ENCODE measurements around the gene RPAP2.

RPAP2 gene

DNA sequence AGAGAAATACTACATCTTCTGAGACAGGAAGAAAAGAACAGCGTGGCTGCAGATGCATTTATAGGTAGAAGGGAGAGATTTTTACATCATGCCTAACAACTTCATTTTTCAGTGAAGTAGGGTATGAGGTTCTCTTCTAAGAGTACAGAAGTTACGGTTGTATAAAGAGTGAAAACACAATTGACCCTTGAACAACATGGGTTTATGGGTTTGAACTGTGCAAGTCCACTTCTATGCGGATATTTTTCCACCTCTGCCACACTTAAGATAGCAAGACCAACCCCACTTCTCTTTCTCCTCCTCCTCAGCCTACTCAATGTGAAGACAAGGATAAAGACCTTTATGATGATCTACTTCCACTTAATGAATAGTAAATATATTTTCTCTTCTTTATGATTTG is 64.5 kb downstream of the RPAP2 start:
- ATAC-seq: no peak
- TF ChIP-seq GLIS3 (CRISPR knock-in tag; IDR thresholded peaks at IDR 0.05): no peak
- TF ChIP-seq ZNF70 (CRISPR knock-in tag; IDR thresholded peaks at IDR 0.05): no peak
- no peak for TF ChIP-seq TOX (CRISPR knock-in tag; IDR thresholded peaks at IDR 0.05; ENCODE audit: borderline replicate concordance)
- no peak for TF ChIP-seq ISL1 (CRISPR knock-in tag; IDR thresholded peaks at IDR 0.05)
- no peak for TF ChIP-seq TCF4 (CRISPR knock-in tag; IDR thresholded peaks at IDR 0.05; ENCODE audit: borderline replicate concordance)
- TF ChIP-seq OSR1 (CRISPR knock-in tag; IDR thresholded peaks at IDR 0.05): no peak
- no peak for TF ChIP-seq ZC3H10 (CRISPR knock-in tag; IDR thresholded peaks at IDR 0.05)
- TF ChIP-seq ARNTL (CRISPR knock-in tag; IDR thresholded peaks at IDR 0.05; ENCODE audit: borderline replicate concordance, low read depth): no peak
- TF ChIP-seq BACH2 (CRISPR knock-in tag; IDR thresholded peaks at IDR 0.05; ENCODE audit: borderline replicate concordance): no peak
- TF ChIP-seq, protein P1, sequence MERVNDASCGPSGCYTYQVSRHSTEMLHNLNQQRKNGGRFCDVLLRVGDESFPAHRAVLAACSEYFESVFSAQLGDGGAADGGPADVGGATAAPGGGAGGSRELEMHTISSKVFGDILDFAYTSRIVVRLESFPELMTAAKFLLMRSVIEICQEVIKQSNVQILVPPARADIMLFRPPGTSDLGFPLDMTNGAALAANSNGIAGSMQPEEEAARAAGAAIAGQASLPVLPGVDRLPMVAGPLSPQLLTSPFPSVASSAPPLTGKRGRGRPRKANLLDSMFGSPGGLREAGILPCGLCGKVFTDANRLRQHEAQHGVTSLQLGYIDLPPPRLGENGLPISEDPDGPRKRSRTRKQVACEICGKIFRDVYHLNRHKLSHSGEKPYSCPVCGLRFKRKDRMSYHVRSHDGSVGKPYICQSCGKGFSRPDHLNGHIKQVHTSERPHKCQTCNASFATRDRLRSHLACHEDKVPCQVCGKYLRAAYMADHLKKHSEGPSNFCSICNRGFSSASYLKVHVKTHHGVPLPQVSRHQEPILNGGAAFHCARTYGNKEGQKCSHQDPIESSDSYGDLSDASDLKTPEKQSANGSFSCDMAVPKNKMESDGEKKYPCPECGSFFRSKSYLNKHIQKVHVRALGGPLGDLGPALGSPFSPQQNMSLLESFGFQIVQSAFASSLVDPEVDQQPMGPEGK (CRISPR knock-in tag; IDR thresholded peaks at IDR 0.05; ENCODE audit: borderline replicate concordance): no peak

DNA sequence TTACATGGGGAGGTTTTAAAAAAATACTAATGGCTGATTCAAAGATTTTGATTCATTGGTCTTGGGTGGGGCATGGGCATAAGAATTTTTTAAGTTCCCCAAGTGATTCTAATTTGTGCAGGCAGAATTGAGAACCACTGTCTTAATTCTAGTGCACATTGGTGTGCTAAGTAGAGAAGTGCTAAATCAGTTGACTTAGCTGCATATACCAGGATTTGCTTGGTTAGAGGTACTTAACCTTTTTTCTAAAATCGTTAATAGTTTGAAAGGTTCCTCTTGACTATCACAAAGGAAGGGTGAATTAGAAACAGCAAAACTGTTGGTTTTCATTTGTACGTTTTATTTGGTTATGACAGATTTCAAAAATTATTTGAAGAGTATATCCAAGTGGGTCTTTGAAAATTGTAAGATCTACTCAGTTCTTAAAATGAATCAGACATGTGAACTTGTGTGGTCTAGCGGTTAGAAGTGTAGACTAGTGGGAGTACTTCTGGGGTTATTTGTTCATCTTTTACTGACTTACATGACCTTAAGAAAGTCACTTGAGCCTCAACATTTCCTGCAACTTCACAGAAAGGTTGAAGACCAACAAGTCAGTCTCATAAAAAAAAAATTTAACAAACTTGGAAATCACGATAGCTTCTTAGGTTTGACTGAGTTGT is 66.7 kb downstream of the RPAP2 start:
- no peak for ATAC-seq
- TF ChIP-seq CSDC2 (CRISPR knock-in tag; IDR thresholded peaks at IDR 0.05): no peak
- no peak for TF ChIP-seq ZFP30 (CRISPR knock-in tag; IDR thresholded peaks at IDR 0.05)
- no peak for TF ChIP-seq TOX (CRISPR knock-in tag; IDR thresholded peaks at IDR 0.05; ENCODE audit: borderline replicate concordance)
- TF ChIP-seq, protein P1 (CRISPR knock-in tag; IDR thresholded peaks at IDR 0.05; ENCODE audit: borderline replicate concordance): no peak
- TF ChIP-seq ZC3H10 (CRISPR knock-in tag; IDR thresholded peaks at IDR 0.05): no peak
- TF ChIP-seq, protein P2, sequence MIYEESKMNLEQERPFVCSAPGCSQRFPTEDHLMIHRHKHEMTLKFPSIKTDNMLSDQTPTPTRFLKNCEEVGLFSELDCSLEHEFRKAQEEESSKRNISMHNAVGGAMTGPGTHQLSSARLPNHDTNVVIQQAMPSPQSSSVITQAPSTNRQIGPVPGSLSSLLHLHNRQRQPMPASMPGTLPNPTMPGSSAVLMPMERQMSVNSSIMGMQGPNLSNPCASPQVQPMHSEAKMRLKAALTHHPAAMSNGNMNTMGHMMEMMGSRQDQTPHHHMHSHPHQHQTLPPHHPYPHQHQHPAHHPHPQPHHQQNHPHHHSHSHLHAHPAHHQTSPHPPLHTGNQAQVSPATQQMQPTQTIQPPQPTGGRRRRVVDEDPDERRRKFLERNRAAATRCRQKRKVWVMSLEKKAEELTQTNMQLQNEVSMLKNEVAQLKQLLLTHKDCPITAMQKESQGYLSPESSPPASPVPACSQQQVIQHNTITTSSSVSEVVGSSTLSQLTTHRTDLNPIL (CRISPR knock-in tag; IDR thresholded peaks at IDR 0.05; ENCODE audit: low read depth): no peak
- no peak for TF ChIP-seq RARB (CRISPR knock-in tag; IDR thresholded peaks at IDR 0.05)
- TF ChIP-seq ZNF8 (CRISPR knock-in tag; IDR thresholded peaks at IDR 0.05): no peak
- TF ChIP-seq ISL1 (CRISPR knock-in tag; IDR thresholded peaks at IDR 0.05): no peak
- TF ChIP-seq, protein P3, sequence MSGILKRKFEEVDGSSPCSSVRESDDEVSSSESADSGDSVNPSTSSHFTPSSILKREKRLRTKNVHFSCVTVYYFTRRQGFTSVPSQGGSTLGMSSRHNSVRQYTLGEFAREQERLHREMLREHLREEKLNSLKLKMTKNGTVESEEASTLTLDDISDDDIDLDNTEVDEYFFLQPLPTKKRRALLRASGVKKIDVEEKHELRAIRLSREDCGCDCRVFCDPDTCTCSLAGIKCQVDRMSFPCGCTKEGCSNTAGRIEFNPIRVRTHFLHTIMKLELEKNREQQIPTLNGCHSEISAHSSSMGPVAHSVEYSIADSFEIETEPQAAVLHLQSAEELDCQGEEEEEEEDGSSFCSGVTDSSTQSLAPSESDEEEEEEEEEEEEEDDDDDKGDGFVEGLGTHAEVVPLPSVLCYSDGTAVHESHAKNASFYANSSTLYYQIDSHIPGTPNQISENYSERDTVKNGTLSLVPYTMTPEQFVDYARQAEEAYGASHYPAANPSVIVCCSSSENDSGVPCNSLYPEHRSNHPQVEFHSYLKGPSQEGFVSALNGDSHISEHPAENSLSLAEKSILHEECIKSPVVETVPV (CRISPR knock-in tag; IDR thresholded peaks at IDR 0.05): no peak
- TF ChIP-seq ESRRG (CRISPR knock-in tag; IDR thresholded peaks at IDR 0.05): no peak
- TF ChIP-seq TCF4 (CRISPR knock-in tag; IDR thresholded peaks at IDR 0.05; ENCODE audit: borderline replicate concordance): no peak

DNA sequence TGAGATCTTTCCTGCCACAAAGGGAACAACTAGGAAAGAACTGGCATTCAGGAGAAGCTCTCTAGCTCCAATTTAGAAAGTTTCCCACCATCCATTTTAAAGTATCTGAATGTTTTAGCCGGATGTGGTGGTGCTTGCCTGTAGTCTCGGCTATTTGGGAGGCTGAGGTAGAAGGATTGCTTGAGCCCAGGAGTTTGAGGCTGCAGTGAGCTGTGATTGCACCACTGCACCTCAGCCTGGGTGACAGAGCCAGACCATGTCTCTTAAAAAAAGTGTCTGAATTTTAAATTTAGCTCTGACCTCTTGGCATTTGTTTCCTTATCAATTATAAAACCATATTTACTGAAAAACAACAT is 67.2 kb downstream of the RPAP2 start:
- ATAC-seq: no peak
- TF ChIP-seq, protein P3 (CRISPR knock-in tag; IDR thresholded peaks at IDR 0.05): no peak
- no peak for TF ChIP-seq RARB (CRISPR knock-in tag; IDR thresholded peaks at IDR 0.05)
- no peak for TF ChIP-seq TCF4 (CRISPR knock-in tag; IDR thresholded peaks at IDR 0.05; ENCODE audit: borderline replicate concordance)
- TF ChIP-seq OSR1 (CRISPR knock-in tag; IDR thresholded peaks at IDR 0.05): no peak
- TF ChIP-seq ESRRG (CRISPR knock-in tag; IDR thresholded peaks at IDR 0.05): no peak
- no peak for TF ChIP-seq ARNTL (CRISPR knock-in tag; IDR thresholded peaks at IDR 0.05; ENCODE audit: borderline replicate concordance, low read depth)
- no peak for TF ChIP-seq ZC3H10 (CRISPR knock-in tag; IDR thresholded peaks at IDR 0.05)
- TF ChIP-seq PPARA (CRISPR knock-in tag; IDR thresholded peaks at IDR 0.05; ENCODE audit: borderline replicate concordance): no peak
- no peak for TF ChIP-seq ZNF8 (CRISPR knock-in tag; IDR thresholded peaks at IDR 0.05)
- no peak for TF ChIP-seq ISL1 (CRISPR knock-in tag; IDR thresholded peaks at IDR 0.05)
- TF ChIP-seq, protein P4, sequence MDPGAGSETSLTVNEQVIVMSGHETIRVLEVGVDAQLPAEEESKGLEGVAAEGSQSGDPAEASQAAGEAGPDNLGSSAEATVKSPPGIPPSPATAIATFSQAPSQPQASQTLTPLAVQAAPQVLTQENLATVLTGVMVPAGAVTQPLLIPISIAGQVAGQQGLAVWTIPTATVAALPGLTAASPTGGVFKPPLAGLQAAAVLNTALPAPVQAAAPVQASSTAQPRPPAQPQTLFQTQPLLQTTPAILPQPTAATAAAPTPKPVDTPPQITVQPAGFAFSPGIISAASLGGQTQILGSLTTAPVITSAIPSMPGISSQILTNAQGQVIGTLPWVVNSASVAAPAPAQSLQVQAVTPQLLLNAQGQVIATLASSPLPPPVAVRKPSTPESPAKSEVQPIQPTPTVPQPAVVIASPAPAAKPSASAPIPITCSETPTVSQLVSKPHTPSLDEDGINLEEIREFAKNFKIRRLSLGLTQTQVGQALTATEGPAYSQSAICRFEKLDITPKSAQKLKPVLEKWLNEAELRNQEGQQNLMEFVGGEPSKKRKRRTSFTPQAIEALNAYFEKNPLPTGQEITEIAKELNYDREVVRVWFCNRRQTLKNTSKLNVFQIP (CRISPR knock-in tag; IDR thresholded peaks at IDR 0.05; ENCODE audit: borderline replicate concordance, low read depth): no peak
- no peak for TF ChIP-seq ZNF70 (CRISPR knock-in tag; IDR thresholded peaks at IDR 0.05)
- TF ChIP-seq, protein P5, sequence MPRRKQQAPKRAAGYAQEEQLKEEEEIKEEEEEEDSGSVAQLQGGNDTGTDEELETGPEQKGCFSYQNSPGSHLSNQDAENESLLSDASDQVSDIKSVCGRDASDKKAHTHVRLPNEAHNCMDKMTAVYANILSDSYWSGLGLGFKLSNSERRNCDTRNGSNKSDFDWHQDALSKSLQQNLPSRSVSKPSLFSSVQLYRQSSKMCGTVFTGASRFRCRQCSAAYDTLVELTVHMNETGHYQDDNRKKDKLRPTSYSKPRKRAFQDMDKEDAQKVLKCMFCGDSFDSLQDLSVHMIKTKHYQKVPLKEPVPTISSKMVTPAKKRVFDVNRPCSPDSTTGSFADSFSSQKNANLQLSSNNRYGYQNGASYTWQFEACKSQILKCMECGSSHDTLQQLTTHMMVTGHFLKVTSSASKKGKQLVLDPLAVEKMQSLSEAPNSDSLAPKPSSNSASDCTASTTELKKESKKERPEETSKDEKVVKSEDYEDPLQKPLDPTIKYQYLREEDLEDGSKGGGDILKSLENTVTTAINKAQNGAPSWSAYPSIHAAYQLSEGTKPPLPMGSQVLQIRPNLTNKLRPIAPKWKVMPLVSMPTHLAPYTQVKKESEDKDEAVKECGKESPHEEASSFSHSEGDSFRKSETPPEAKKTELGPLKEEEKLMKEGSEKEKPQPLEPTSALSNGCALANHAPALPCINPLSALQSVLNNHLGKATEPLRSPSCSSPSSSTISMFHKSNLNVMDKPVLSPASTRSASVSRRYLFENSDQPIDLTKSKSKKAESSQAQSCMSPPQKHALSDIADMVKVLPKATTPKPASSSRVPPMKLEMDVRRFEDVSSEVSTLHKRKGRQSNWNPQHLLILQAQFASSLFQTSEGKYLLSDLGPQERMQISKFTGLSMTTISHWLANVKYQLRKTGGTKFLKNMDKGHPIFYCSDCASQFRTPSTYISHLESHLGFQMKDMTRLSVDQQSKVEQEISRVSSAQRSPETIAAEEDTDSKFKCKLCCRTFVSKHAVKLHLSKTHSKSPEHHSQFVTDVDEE (CRISPR knock-in tag; IDR thresholded peaks at IDR 0.05): no peak
- no peak for TF ChIP-seq ZFP30 (CRISPR knock-in tag; IDR thresholded peaks at IDR 0.05)
- TF ChIP-seq ZFP3 (CRISPR knock-in tag; IDR thresholded peaks at IDR 0.05): no peak
- TF ChIP-seq TOX (CRISPR knock-in tag; IDR thresholded peaks at IDR 0.05; ENCODE audit: borderline replicate concordance): no peak
- TF ChIP-seq GLIS3 (CRISPR knock-in tag; IDR thresholded peaks at IDR 0.05): no peak

Measured in SK-N-SH treated with all-trans-retinoic acid at 6 μM for 48 hours (cell line).